BJ (cell line): ENCODE data around the gene CDC25B. TPM values are rescaled to one million over a fixed set of nuclear protein-coding genes. Genes with fewer than 3 reads are reported as not detected.
"Not testable (repeated sequence)": the region's sequence is repeated elsewhere in the genome, so short reads cannot be mapped to it uniquely, and the experiment has no call there.

Experiments used
- CTCF ChIA-PET: fragments of 350-600 bp; formaldehyde crosslinking; extraction: SDS; loops from one replicate; lab custom pipeline; 2021; ENCODE audit warnings: antibody characterized with exemption, inconsistent platforms; lab: Yijun Ruan, JAX
- POLR2A ChIA-PET: fragments of 300-600 bp; sonication (Branson Sonifier 250); formaldehyde crosslinking; extraction: SDS; loops from one replicate; lab custom pipeline; 2021; ENCODE audit warnings: antibody characterized with exemption; lab: Charles Lee
- DNase-seq: peaks from one replicate; pipeline ENCODE4 v3.0.0-alpha.2; 2011; ENCODE audit warnings: low read depth
- H3K27me3 ChIP-seq: 2 replicates; pipeline ENCODE4 v1.6.0; 2011; ENCODE audit warnings: low read length; ENCODE audit not compliant: control insufficient read depth, insufficient read depth
- H3K36me3 ChIP-seq: 2 replicates; pipeline ENCODE4 v1.5.1; 2011; ENCODE audit warnings: low read length; ENCODE audit not compliant: control insufficient read depth, insufficient read depth
- H3K4me3 ChIP-seq: 2 replicates; pipeline ENCODE4 v1.5.1; 2011; ENCODE audit warnings: low read depth, mild to moderate bottlenecking, control low read depth, low read length
- polyA plus RNA-seq: library from polyadenylated mRNA; depleted of rRNA; stranded (reverse); fragments of >200 nt; gene quantifications from 2 replicates; pipeline ENCODE4 v1.2.3, GENCODE V29; 2011
- TF ChIP-seq, protein P1 (sequence below): IDR thresholded peaks from 2 replicates; pipeline ENCODE4 v1.5.1; 2011; ENCODE audit warnings: low read depth, mild to moderate bottlenecking, control low read depth, inconsistent platforms, low read length, moderate library complexity; ENCODE audit not compliant: insufficient read depth

The CDC25B gene
- polyA plus RNA-seq, 1 experiment: 68.1 TPM

DNA sequence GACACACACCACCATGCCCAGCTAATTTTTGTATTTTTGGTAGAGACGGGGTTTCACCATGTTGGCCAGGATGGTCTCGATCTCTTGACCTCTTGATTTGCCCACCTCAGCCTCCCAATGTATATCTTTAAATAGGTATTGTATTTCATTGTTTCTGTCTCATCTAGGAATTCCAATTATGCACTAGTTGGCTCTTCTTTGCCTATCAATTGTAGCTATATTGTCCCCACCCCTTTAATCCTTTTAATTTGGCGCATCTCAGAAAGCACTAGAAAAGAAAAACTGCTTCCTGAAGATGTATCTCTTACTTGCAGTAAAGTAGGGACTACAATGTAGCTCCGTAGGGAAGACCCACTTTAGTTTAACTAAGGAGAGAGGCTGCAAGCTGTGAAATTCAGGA, 40.0 kb downstream of the CDC25B start:
- no peak overlapping the region for H3K4me3 ChIP-seq
- DNase-seq: no peak
- no peaks in the 10 kb centered on the region for H3K27me3 ChIP-seq
- no peaks in the 10 kb centered on the region for H3K36me3 ChIP-seq
- CTCF ChIA-PET: interaction anchor here (0.9 to 1.1 kb wide), 2 partner anchors 16 to 18 kb away, joined by 3 read pairs; partner anchors contain the start of gene AP5S1
- TF ChIP-seq, protein P1, sequence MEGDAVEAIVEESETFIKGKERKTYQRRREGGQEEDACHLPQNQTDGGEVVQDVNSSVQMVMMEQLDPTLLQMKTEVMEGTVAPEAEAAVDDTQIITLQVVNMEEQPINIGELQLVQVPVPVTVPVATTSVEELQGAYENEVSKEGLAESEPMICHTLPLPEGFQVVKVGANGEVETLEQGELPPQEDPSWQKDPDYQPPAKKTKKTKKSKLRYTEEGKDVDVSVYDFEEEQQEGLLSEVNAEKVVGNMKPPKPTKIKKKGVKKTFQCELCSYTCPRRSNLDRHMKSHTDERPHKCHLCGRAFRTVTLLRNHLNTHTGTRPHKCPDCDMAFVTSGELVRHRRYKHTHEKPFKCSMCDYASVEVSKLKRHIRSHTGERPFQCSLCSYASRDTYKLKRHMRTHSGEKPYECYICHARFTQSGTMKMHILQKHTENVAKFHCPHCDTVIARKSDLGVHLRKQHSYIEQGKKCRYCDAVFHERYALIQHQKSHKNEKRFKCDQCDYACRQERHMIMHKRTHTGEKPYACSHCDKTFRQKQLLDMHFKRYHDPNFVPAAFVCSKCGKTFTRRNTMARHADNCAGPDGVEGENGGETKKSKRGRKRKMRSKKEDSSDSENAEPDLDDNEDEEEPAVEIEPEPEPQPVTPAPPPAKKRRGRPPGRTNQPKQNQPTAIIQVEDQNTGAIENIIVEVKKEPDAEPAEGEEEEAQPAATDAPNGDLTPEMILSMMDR: no peak
- POLR2A ChIA-PET: no interaction called here

DNA sequence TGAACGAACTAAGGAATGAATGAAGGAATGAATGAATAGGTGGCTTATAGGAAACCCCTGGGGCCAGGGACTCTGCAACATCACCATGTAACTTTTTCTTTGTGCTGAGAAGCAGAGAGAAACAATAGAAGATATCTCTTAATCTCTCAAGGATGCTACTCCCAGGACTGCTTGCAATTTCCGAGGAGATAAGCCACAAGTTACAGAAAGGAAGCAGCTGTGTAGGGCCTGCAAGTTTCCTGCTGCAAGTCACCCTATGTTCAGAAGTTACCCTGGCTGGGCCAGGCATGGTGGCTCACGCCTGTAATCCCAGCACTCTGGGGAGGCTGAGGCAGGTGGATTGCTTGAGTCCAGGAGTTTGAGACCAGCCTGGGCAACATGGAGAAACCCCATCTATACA, 43.2 kb downstream of the CDC25B start:
- Histone ChIP-seq H3K27me3 (no peaks in the 10 kb centered on the region), H3K36me3 (no peaks in the 10 kb centered on the region), H3K4me3 (no peak overlapping the region)
- ChIA-PET POLR2A (no interaction called here), CTCF (no interaction called here)
- TF ChIP-seq, protein P1: no peak
- DNase-seq: no peak

DNA sequence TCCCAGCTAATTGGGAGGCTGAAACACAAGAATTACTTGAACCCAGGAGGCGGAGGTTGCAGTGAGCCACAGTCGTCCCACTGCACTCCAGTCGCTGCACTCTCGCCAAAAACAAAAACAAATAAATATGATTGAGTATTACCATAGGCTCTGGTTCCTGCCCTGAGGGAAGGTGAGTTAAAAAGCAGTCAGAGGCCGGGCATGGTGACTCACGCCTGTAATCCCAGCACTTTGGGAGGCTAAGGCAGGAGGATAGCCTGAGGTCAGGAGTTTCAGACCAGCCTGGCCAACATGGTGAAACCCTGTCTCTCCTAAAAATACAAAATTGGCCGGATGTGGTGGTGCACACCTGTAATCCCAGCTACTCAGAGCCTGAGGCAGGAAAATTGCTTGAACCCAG, 44.1 kb downstream of the CDC25B start:
- CTCF ChIA-PET, H3K27me3 ChIP-seq, H3K4me3 ChIP-seq, POLR2A ChIA-PET, DNase-seq, H3K36me3 ChIP-seq: not testable (repeated sequence)

DNA sequence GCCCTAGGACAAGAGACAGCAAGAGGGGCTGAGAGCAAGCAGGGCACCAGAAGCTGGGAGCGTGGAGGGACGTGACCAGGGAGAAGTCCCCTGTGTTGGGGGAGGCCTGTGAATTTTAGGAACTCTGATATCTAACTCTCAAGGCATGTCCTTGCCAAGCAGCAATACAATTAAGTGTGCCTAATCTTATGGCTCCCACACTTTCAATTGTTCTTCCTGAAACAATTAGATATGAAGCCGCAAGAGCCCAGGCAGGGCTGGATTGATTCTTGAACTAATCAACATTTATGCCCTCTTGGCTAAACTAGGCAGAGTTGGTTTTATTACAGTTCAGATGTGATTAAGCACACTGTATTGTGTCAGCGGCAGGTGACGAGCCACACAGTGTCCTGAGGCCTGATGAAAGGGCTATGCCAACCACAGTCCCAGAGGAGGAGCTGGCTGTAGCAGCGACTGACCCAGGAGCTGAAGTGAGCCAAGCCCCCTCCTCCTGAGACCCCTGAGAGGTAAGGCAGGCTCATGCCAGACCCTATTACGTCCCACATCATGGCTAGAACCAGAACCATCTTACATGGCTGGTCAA, 46.3 kb downstream of the CDC25B start:
- POLR2A ChIA-PET: no interaction called here
- no peak overlapping the region for H3K4me3 ChIP-seq
- no peaks in the 10 kb centered on the region for H3K36me3 ChIP-seq
- CTCF ChIA-PET: interaction anchor here (1.1 to 2.1 kb wide), 2 partner anchors 13 to 24 kb away, joined by 3 to 6 read pairs; no protein-coding TSS in a partner anchor
- DNase-seq: no peak
- TF ChIP-seq, protein P1: no peak
- H3K27me3 ChIP-seq: no peaks in the 10 kb centered on the region

DNA sequence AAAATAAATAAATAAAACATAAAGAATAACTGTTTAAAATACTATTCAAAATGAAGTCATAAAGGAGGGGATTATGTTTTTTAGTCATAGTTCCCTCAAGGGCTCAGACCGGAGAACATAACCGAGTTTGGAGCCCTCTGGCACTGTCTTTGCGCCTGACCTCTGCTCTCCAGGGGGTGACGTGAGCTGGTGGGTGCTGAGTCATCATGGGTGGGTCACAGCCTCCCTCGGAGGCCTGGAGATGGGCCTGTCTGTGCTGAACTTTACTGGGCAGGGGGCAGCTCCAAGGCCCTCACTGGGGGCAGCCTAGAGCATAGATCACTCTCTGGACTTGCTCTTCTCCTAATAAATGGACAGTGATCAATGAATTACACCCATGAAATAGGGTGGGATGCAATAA, 47.4 kb downstream of the CDC25B start:
- CTCF ChIA-PET: interaction anchor here (1.1 to 2.1 kb wide), 2 partner anchors 12 to 25 kb away, joined by 3 to 6 read pairs; no protein-coding TSS in a partner anchor

DNA sequence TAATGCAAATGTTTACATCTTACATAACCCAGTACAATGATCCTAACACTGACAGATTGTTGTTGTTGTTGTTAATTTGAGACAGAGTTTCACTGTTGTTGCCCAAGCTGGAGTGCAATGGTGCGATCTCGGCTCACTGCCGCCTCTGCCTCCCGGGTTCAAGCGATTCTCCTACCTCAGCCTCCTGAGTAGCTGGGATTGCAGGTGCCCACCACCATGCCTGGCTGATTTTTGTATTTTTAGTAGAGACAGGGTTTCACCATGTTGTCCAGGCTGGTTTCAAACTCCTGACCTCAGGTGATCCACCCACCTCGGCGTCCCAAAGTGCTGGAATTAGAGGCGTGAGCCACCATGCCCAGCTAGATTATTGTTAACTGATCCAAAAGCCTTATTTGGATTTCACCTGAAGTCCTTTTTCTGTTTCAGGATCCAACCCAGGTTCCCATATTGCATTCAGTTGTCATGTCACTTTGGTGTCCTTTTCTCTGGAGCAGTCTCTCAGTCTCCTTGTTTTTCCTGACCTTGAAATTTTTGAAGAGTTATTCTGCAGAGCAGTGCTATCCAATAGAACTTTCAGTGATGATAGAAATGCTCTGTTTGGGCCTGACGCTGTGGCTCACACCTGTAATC, 48.0 kb downstream of the CDC25B start:
- H3K4me3 ChIP-seq, H3K36me3 ChIP-seq, H3K27me3 ChIP-seq, DNase-seq, POLR2A ChIA-PET: not testable (repeated sequence)
- CTCF ChIA-PET: interaction anchor here (1.5 to 2.1 kb wide), 2 partner anchors 11 to 59 kb away, joined by 5 to 6 read pairs; partner anchors contain the start of gene CENPB

More for the DNA sequence above, 47.4 kb downstream of the CDC25B start:
- no peak for DNase-seq
- no peaks in the 10 kb centered on the region for H3K27me3 ChIP-seq
- H3K36me3 ChIP-seq: no peaks in the 10 kb centered on the region; the same call in 1 of the 2 replicates
- POLR2A ChIA-PET: no interaction called here
- TF ChIP-seq, protein P1: no peak
- no peak overlapping the region for H3K4me3 ChIP-seq
